SU-DHL-6 (cell line): ENCODE data around the gene TKT.

Experiments
- CTCF ChIP-seq: fragments of 200-600 bp; sonication (generic); IDR thresholded peaks from one replicate; pipeline ENCODE4 v1.5.1; 2017; ENCODE audit warnings: antibody characterized with exemption, mild to moderate bottlenecking, low read length, moderate library complexity; ENCODE audit not compliant: insufficient read depth, poor library complexity, severe bottlenecking
- EZH2phosphoT487 ChIP-seq: fragments of 200-600 bp; sonication (generic), shearing (Covaris generic); conservative IDR thresholded peaks from 2 replicates; pipeline ENCODE4 v1.6.1; 2018; ENCODE audit warnings: mild to moderate bottlenecking, antibody characterized with exemption, low read length, moderate library complexity, mixed read lengths

- TF ChIP-seq CTCF: no peak
- no peak for TF ChIP-seq EZH2phosphoT487
Measured at GRCh38 chr3:53215816-53216215, 40.0 kb downstream of the TKT start.
